DOHH2 (cell line): ENCODE results near the gene RBM5.

Experiments
- EZH2phosphoT487 ChIP-seq: fragments of 200-600 bp; sonication (generic); IDR thresholded peaks from 2 replicates; pipeline ENCODE4 v1.6.1; 2017; ENCODE audit warnings: borderline replicate concordance, mild to moderate bottlenecking, antibody characterized with exemption, low read length, moderate library complexity, mixed read lengths
- TF ChIP-seq, protein P1 (sequence below): fragments of 200-600 bp; sonication (generic); IDR thresholded peaks from one replicate; pipeline ENCODE4 v1.5.1; 2014; ENCODE audit warnings: antibody characterized with exemption, mild to moderate bottlenecking, low read depth, low read length; ENCODE audit not compliant: poor library complexity, severe bottlenecking

DNA sequence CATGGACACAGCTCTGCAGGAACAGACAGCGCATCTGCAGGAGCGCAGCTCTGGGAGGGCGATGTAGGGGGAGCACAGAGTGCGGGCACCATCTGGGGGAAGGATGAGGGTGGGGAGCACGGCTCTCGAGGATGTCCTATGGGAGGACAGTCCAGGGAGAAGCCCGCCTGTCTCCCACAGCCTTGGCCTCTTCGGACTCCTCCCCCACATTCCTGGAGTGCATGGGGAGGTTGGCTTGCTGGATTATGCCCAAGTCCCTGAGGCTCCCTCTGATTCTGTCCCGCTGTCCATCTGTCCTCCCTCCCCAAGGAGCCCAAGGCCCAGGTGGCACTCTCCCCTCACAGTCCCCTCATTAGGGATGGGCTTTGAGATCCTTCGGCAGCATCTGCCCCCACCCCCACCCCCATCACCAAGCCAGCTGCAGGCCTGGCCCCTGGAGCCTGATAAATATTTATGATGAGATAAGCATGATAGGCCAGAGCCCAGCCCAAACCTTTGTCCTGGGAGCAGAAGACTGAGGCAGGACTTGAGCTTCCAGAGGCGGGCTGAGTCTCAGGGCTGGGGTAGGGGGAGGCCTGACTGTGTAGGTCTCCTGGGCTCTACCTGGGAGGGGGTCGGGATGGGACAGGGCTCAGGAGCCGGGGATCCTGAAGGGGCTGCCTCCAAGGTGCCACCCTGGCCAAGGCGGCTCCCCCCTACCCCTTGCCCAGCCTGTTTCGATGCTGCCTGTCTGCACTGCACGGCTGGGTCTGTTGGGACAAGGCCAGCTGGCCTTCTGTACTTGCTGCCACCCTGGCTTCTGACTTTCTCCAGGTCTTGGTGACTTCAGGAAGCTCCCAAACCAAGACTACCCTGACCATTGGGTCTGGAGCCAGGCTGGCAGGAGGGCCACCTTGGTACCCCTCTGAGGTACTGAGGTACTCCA, 37.8 kb downstream of the RBM5 start:
- TF ChIP-seq, protein P1, sequence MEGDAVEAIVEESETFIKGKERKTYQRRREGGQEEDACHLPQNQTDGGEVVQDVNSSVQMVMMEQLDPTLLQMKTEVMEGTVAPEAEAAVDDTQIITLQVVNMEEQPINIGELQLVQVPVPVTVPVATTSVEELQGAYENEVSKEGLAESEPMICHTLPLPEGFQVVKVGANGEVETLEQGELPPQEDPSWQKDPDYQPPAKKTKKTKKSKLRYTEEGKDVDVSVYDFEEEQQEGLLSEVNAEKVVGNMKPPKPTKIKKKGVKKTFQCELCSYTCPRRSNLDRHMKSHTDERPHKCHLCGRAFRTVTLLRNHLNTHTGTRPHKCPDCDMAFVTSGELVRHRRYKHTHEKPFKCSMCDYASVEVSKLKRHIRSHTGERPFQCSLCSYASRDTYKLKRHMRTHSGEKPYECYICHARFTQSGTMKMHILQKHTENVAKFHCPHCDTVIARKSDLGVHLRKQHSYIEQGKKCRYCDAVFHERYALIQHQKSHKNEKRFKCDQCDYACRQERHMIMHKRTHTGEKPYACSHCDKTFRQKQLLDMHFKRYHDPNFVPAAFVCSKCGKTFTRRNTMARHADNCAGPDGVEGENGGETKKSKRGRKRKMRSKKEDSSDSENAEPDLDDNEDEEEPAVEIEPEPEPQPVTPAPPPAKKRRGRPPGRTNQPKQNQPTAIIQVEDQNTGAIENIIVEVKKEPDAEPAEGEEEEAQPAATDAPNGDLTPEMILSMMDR, result no peak
- TF ChIP-seq EZH2phosphoT487, result no peak
